GM12878 (cell line): Measurements from ENCODE around the gene GALNT18. TPM values are rescaled to one million over a fixed set of nuclear protein-coding genes. Genes with fewer than 3 reads are reported as not detected.

Experiments
- ATAC-seq: fragments of 200-7000 bp; cut with Tn5 transposase; 3 replicates; pipeline ENCODE4 v1.9.1; 2020; ENCODE audit warnings: mild to moderate bottlenecking, moderate library complexity
- BruUV-seq: library from RNA; stranded (reverse); fragments of 400-500 nt; replicated peaks from 2 replicates; lab custom pipeline; 2021; lab: Mats Ljungman, UMichigan
- CTCF ChIA-PET: fragments of 300-600 bp; sonication (Branson Sonifier 250); formaldehyde crosslinking; extraction: SDS; loops from one replicate; lab custom pipeline; 2021; ENCODE audit warnings: inconsistent platforms; lab: Yijun Ruan, JAX
- POLR2A ChIA-PET: fragments of 350-600 bp; formaldehyde crosslinking; extraction: SDS; loops from one replicate; lab custom pipeline; 2021; ENCODE audit warnings: inconsistent platforms; lab: Charles Lee
- RAD21 ChIA-PET: fragments of 300-600 bp; sonication (Branson Sonifier 250); formaldehyde crosslinking; loops from one replicate; lab custom pipeline; 2023; ENCODE audit warnings: antibody characterized with exemption; ENCODE audit not compliant: unreplicated experiment; lab: Charles Lee
- SMC1A ChIA-PET: fragments of 300-600 bp; sonication (Branson Sonifier 250); formaldehyde crosslinking; loops from one replicate; lab custom pipeline; 2023; ENCODE audit not compliant: unreplicated experiment, uncharacterized antibody; lab: Charles Lee
- DNase-seq: peaks from one replicate; pipeline ENCODE4 v3.0.0-alpha.2; 2011; ENCODE audit warnings: low read depth, low spot score
- FAIRE-seq: peaks from 3 replicates; lab custom pipeline; 2011; peaks lifted over from hg19 to GRCh38; lab: Jason Lieb, UNC
- H2AFZ ChIP-seq: 2 replicates; pipeline ENCODE4 v1.6.0; 2011; ENCODE audit warnings: low read depth, low read length, control low read depth; ENCODE audit not compliant: control insufficient read depth
- H3K27ac ChIP-seq: 2 replicates; pipeline ENCODE4 v1.5.1; 2011; ENCODE audit warnings: control low read depth; ENCODE audit not compliant: control insufficient read depth, insufficient read depth
- H3K27me3 ChIP-seq, 2 experiments: replicated peaks in 1 of 2; 2 replicates each; pipeline versions ENCODE4 v1.6.0 to v1.6.1; 2011; ENCODE audit warnings: low read length in 1 of 2; ENCODE audit not compliant: control insufficient read depth in 2 of 2, insufficient read depth in 2 of 2
- H3K36me3 ChIP-seq, 2 experiments: 2 replicates each; pipeline ENCODE4 v1.5.1; 2011; ENCODE audit warnings: low read length in 1 of 2; ENCODE audit not compliant: control insufficient read depth in 2 of 2, insufficient read depth in 2 of 2
- H3K4me1 ChIP-seq: 2 replicates; pipeline ENCODE4 v1.6.1; 2011; ENCODE audit warnings: mild to moderate bottlenecking, low read length, moderate library complexity, mixed read lengths; ENCODE audit not compliant: control insufficient read depth, insufficient read depth
- H3K4me2 ChIP-seq: 2 replicates; pipeline ENCODE4 v1.6.0; 2011; ENCODE audit warnings: control low read depth; ENCODE audit not compliant: control insufficient read depth, insufficient read depth
- H3K4me3 ChIP-seq: fragments of 200-600 bp; sonication (generic); 2 replicates; pipeline ENCODE4 v1.5.1; 2016
- H3K79me2 ChIP-seq: 2 replicates; pipeline ENCODE4 v1.6.0; 2011; ENCODE audit warnings: low read length; ENCODE audit not compliant: control insufficient read depth, insufficient read depth
- H3K9ac ChIP-seq: 2 replicates; pipeline ENCODE4 v1.8.0; 2011; ENCODE audit warnings: low read length, control low read depth, mixed read lengths; ENCODE audit not compliant: control insufficient read depth, insufficient read depth
- H3K9me3 ChIP-seq: replicated peaks from 3 replicates; pipeline ENCODE4 v1.5.1; 2011; ENCODE audit warnings: mild to moderate bottlenecking, low read length; ENCODE audit not compliant: control insufficient read depth, insufficient read depth
- H4K20me1 ChIP-seq: 2 replicates; pipeline ENCODE4 v1.6.0; 2011; ENCODE audit not compliant: control insufficient read depth, insufficient read depth
- E2F8 ChIP-seq: fragments of 450-650 bp; IDR thresholded peaks from 2 replicates; pipeline ENCODE4 v1.6.1; 2018; ENCODE audit warnings: mild to moderate bottlenecking, low read depth, moderate library complexity; ENCODE audit not compliant: partially characterized antibody
- EGR1 ChIP-seq, 2 experiments: IDR thresholded peaks; 1 replicate in 1 of 2; 2 replicates in 1 of 2; pipeline ENCODE4 v1.6.1; 2011 to 2012; ENCODE audit warnings: low read depth in 2 of 2, low read length in 2 of 2, borderline replicate concordance in 1 of 2, mild to moderate bottlenecking in 1 of 2, moderate library complexity in 1 of 2
- KDM1A ChIP-seq: fragments of 200-600 bp; sonication (generic); IDR thresholded peaks from 2 replicates; pipeline ENCODE4 v1.6.1; 2016; ENCODE audit warnings: borderline replicate concordance
- MTA2 ChIP-seq: fragments of 450-650 bp; IDR thresholded peaks from 2 replicates; pipeline ENCODE4 v1.6.1; 2016; ENCODE audit warnings: low read depth, mild to moderate bottlenecking, moderate library complexity
- NR2F1 ChIP-seq: fragments of 450-650 bp; conservative IDR thresholded peaks from 2 replicates; pipeline ENCODE4 v1.6.1; 2017; ENCODE audit warnings: mild to moderate bottlenecking
- RAD51 ChIP-seq: fragments of 450-650 bp; IDR thresholded peaks from 2 replicates; pipeline ENCODE4 v1.6.1; 2016; ENCODE audit warnings: moderate library complexity, mild to moderate bottlenecking, inconsistent platforms
- RUNX3 ChIP-seq: IDR thresholded peaks from 2 replicates; pipeline ENCODE4 v1.6.1; 2012; ENCODE audit warnings: low read length, inconsistent platforms
- SKIL ChIP-seq: fragments of 450-650 bp; IDR thresholded peaks from 2 replicates; pipeline ENCODE4 v1.6.1; 2017; ENCODE audit warnings: mild to moderate bottlenecking, low read depth, inconsistent platforms; ENCODE audit not compliant: poor library complexity, severe bottlenecking
- SUZ12 ChIP-seq: fragments of 200-600 bp; sonication (generic); IDR thresholded peaks from one replicate; pipeline ENCODE4 v1.6.1; 2018; ENCODE audit warnings: antibody characterized with exemption, mild to moderate bottlenecking; ENCODE audit not compliant: unreplicated experiment
- ZBED1 ChIP-seq: IDR thresholded peaks from 2 replicates; pipeline ENCODE4 v1.6.1; 2016; ENCODE audit warnings: borderline replicate concordance
- ZBTB40 ChIP-seq: fragments of 450-650 bp; IDR thresholded peaks from 2 replicates; pipeline ENCODE4 v1.6.1; 2016; ENCODE audit warnings: mild to moderate bottlenecking, moderate library complexity, borderline replicate concordance
- ZNF217 ChIP-seq: fragments of 450-650 bp; IDR thresholded peaks from 2 replicates; pipeline ENCODE4 v1.6.1; 2017; ENCODE audit warnings: antibody characterized with exemption, mild to moderate bottlenecking
- WGBS: methylation state at CpG from one replicate; pipeline ENCODE4 v1.1.6; 2016; ENCODE audit warnings: low lambda C conversion rate; ENCODE audit not compliant: insufficient replicate concordance, insufficient coverage; ENCODE audit errors: missing lambda C conversion rate; 5-methylcytosine and 5-hydroxymethylcytosine counted together
- in situ Hi-C: fragments of 300-500 bp; cut with MboI; formaldehyde crosslinking; loops from 9 replicates; pipeline ENCODE4 v1.14.3; 2018; ENCODE audit warnings: mixed read lengths
- intact Hi-C: fragments of 100-400 bp; cut with micrococcal nuclease; formaldehyde crosslinking; loops from one replicate; pipeline ENCODE4 v1.14.2; 2022; ENCODE audit not compliant: unreplicated experiment
- polyA plus RNA-seq, 11 experiments: library from polyadenylated mRNA; depleted of rRNA in 4 of 11; unstranded in 6 of 11; stranded (reverse) in 5 of 11; fragments of >200 nt; fragmentation: Nextera tagmentation in 4 of 11; fragmentation: Illumina TruSeq in 1 of 11; extraction: Ambion mirVana in 4 of 11; extraction: Trizol in 1 of 11; gene quantifications; 1 replicate in 1 of 11; 2 replicates in 10 of 11; pipeline versions ENCODE4 v1.2.1 to v1.2.3, GENCODE V29; 2011 to 2016; ENCODE audit warnings: inconsistent platforms in 2 of 11, missing spikeins in 2 of 11, low read depth in 1 of 11
- total RNA-seq, 4 experiments: library from RNA; depleted of rRNA in 3 of 4; stranded (reverse); fragments of >200 nt in 3 of 4; fragmentation: Illumina TruSeq in 1 of 4; extraction: Trizol in 1 of 4; gene quantifications; 2 replicates each; pipeline versions ENCODE4 v1.2.1 to v1.2.3, GENCODE V29; 2013 to 2021

GALNT18 gene
- total and polyA plus RNA-seq, 10 of the 15 experiments (the other 5 are each of a cell fraction or from before 2014, with no cell fraction given) = 1.2 to 14.2 (median 6.3) TPM

- in situ Hi-C loops (loop anchor here (5.0 kb wide), 1 partner anchor 223 kb away; no protein-coding TSS in a partner anchor), intact Hi-C loops (no loop called here)
- no TSS peak for BruUV-seq
These were observed 356.5 kb downstream of the GALNT18 start for GRCh38 chr11:11265320-11265719.

More at GRCh38 chr11:11265320-11265719, 356.5 kb downstream of the GALNT18 start:
- TF ChIP-seq SKIL = no peak
- peak; percentile 33; the same call in 1 of the 2 replicates for TF ChIP-seq RUNX3
- no peak for TF ChIP-seq E2F8
- TF ChIP-seq RAD51 = no peak
- TF ChIP-seq ZNF217 = no peak
- no peak for TF ChIP-seq EGR1 (IDR thresholded peaks at IDR 0.05; ENCODE audit: borderline replicate concordance in 1 of 2, low read depth in 2 of 2, low read length in 2 of 2)
- no peak for TF ChIP-seq ZBTB40
- no peak for TF ChIP-seq ZBED1
- 0 out of 2 replicates have a peak, but pooled peaks have one; percentile 27 for TF ChIP-seq NR2F1
- TF ChIP-seq SUZ12 = no peak
- TF ChIP-seq MTA2 = no peak
- no peak for TF ChIP-seq KDM1A
- Histone ChIP-seq H3K9ac (no peak overlapping the region), H3K27ac (no peak overlapping the region), H3K36me3 (no peaks in the 10 kb centered on the region; a peak in 1 of 4 replicates), H3K4me3 (no peak overlapping the region), H4K20me1 (no peaks in the 10 kb centered on the region), H3K4me1 (peaks cover 17% of the 10 kb centered on the region), H3K4me2 (no peak overlapping the region; the same call in 1 of the 2 replicates), H2AFZ (no peak overlapping the region), H3K27me3 (no peaks in the 10 kb centered on the region; a peak in 1 of 4 replicates), H3K9me3 (no peaks in the 10 kb centered on the region), H3K79me2 (no peaks in the 10 kb centered on the region)
- POLR2A ChIA-PET = no interaction called here
- no peak for DNase-seq
- SMC1A ChIA-PET = interaction anchor here (0.6 to 1.2 kb wide), 6 partner anchors 21 to 331 kb away, joined by 3 to 4 read pairs (median 3); no protein-coding TSS in a partner anchor
- RAD21 ChIA-PET = interaction anchor here (0.8 to 2.1 kb wide), 3 partner anchors 228 to 354 kb away, joined by 3 to 7 read pairs (median 4); no protein-coding TSS in a partner anchor
- peak; percentile 29; the same call in 2 of the 3 replicates for ATAC-seq
- CTCF ChIA-PET = interaction anchor here (0.6 to 7.7 kb wide), 10 partner anchors 22 to 237 kb away, joined by 3 to 70 read pairs (median 4); no protein-coding TSS in a partner anchor
- WGBS = 6% methylated on average over 3 of the region's 3 CpGs
- FAIRE-seq = no peak
